SU-DHL-6 (cell line): ENCODE results near the gene IQSEC3.

Source experiments
- H2AFZ ChIP-seq: fragments of 200-600 bp; sonication (generic); 2 replicates; pipeline ENCODE4 v1.6.1; 2014; ENCODE audit warnings: low read depth, mild to moderate bottlenecking, moderate library complexity, mixed read lengths, antibody characterized with exemption, low read length; ENCODE audit not compliant: severe bottlenecking
- H3F3A ChIP-seq: fragments of 200-600 bp; shearing (Covaris generic); 2 replicates; pipeline ENCODE4 v1.6.0; 2016; ENCODE audit warnings: antibody characterized with exemption, mild to moderate bottlenecking; ENCODE audit not compliant: insufficient read depth
- H3K27ac ChIP-seq: fragments of 200-600 bp; sonication (generic); 2 replicates; pipeline ENCODE4 v1.5.1; 2016; ENCODE audit warnings: low read depth, mild to moderate bottlenecking, low read length, moderate library complexity, mixed read lengths
- H3K27me3 ChIP-seq: fragments of 200-600 bp; sonication (generic), shearing (Covaris generic); 2 replicates; pipeline ENCODE4 v1.6.0; 2014; ENCODE audit warnings: mild to moderate bottlenecking, low read length
- H3K36me3 ChIP-seq: fragments of 200-600 bp; sonication (generic); 2 replicates; pipeline ENCODE4 v1.6.1; 2014; ENCODE audit warnings: mild to moderate bottlenecking, low read length, mixed read lengths
- H3K4me2 ChIP-seq: fragments of 300-600, 200-600 bp; shearing (Covaris generic), sonication (generic); 2 replicates; pipeline ENCODE4 v1.6.0; 2014; ENCODE audit warnings: low read length, low read depth, mild to moderate bottlenecking; ENCODE audit not compliant: poor library complexity, severe bottlenecking
- H3K4me3 ChIP-seq: fragments of 200-600 bp; sonication (generic); 2 replicates; pipeline ENCODE4 v1.5.1; 2014; ENCODE audit warnings: antibody characterized with exemption, low read length, mild to moderate bottlenecking, mixed read lengths; ENCODE audit not compliant: insufficient read depth, poor library complexity, severe bottlenecking
- H3K79me2 ChIP-seq: fragments of 200-600 bp; sonication (generic); 2 replicates; pipeline ENCODE4 v1.6.1; 2014; ENCODE audit warnings: mild to moderate bottlenecking, low read length, moderate library complexity; ENCODE audit not compliant: insufficient read depth
- H3K9ac ChIP-seq: fragments of 200-600 bp; sonication (generic); 2 replicates; pipeline ENCODE4 v1.7.0; 2014; ENCODE audit warnings: mild to moderate bottlenecking, low read length
- H3K9me2 ChIP-seq: fragments of 200-600 bp; sonication (generic); replicated peaks from 2 replicates; pipeline ENCODE4 v1.6.1; 2014; ENCODE audit warnings: low read length; ENCODE audit not compliant: insufficient read depth
- H3K9me3 ChIP-seq: fragments of 200-600 bp; sonication (generic); 2 replicates; pipeline ENCODE4 v1.6.1; 2014; ENCODE audit warnings: low read length, mixed read lengths; ENCODE audit not compliant: insufficient read depth
- H4K20me1 ChIP-seq: fragments of 200-600 bp; sonication (generic); 2 replicates; pipeline ENCODE4 v1.6.1; 2014; ENCODE audit warnings: low read depth, mild to moderate bottlenecking, antibody characterized with exemption, low read length, moderate library complexity, mixed read lengths
- EZH2phosphoT487 ChIP-seq: fragments of 200-600 bp; sonication (generic), shearing (Covaris generic); conservative IDR thresholded peaks from 2 replicates; pipeline ENCODE4 v1.6.1; 2018; ENCODE audit warnings: mild to moderate bottlenecking, antibody characterized with exemption, low read length, moderate library complexity, mixed read lengths
- TF ChIP-seq, protein P1 (sequence below): fragments of 200-600 bp; sonication (generic); IDR thresholded peaks from one replicate; pipeline ENCODE4 v1.5.1; 2017; ENCODE audit warnings: antibody characterized with exemption, mild to moderate bottlenecking, low read length, moderate library complexity; ENCODE audit not compliant: insufficient read depth, poor library complexity, severe bottlenecking

IQSEC3 gene

DNA sequence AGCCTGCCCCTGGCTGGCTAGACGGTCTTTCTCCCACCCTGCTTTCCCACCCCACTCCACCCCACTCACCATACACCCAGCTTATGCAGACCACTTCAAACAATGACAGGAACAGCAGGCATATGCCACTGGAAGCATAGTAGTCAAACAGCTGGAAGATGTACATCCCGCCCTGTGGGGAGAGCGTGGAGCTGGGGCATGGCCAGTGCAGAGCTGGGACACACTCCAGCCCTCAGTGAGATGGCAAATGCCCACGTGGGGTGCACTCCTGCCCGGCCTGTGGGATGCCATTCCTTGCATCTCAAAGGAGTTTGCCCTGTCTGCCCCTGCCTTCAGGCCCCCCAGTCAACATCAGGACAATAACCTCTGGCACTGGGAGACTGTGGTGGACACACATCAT is 128.6 kb downstream of the IQSEC3 start:
- no peak overlapping the region for H3K4me3 ChIP-seq
- H3F3A ChIP-seq: no peaks in the 10 kb centered on the region
- no peak overlapping the region for H3K27ac ChIP-seq
- no peaks in the 10 kb centered on the region for H3K79me2 ChIP-seq
- no peak overlapping the region for H2AFZ ChIP-seq
- no peaks in the 10 kb centered on the region for H3K9me3 ChIP-seq
- no peaks in the 10 kb centered on the region for H4K20me1 ChIP-seq
- no peaks in the 10 kb centered on the region for H3K36me3 ChIP-seq
- H3K9ac ChIP-seq: no peak overlapping the region
- no peak overlapping the region for H3K4me2 ChIP-seq
- no peak for TF ChIP-seq EZH2phosphoT487
- TF ChIP-seq, protein P1, sequence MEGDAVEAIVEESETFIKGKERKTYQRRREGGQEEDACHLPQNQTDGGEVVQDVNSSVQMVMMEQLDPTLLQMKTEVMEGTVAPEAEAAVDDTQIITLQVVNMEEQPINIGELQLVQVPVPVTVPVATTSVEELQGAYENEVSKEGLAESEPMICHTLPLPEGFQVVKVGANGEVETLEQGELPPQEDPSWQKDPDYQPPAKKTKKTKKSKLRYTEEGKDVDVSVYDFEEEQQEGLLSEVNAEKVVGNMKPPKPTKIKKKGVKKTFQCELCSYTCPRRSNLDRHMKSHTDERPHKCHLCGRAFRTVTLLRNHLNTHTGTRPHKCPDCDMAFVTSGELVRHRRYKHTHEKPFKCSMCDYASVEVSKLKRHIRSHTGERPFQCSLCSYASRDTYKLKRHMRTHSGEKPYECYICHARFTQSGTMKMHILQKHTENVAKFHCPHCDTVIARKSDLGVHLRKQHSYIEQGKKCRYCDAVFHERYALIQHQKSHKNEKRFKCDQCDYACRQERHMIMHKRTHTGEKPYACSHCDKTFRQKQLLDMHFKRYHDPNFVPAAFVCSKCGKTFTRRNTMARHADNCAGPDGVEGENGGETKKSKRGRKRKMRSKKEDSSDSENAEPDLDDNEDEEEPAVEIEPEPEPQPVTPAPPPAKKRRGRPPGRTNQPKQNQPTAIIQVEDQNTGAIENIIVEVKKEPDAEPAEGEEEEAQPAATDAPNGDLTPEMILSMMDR: no peak
- H3K27me3 ChIP-seq: no peaks in the 10 kb centered on the region
- H3K9me2 ChIP-seq: no peaks in the 10 kb centered on the region

DNA sequence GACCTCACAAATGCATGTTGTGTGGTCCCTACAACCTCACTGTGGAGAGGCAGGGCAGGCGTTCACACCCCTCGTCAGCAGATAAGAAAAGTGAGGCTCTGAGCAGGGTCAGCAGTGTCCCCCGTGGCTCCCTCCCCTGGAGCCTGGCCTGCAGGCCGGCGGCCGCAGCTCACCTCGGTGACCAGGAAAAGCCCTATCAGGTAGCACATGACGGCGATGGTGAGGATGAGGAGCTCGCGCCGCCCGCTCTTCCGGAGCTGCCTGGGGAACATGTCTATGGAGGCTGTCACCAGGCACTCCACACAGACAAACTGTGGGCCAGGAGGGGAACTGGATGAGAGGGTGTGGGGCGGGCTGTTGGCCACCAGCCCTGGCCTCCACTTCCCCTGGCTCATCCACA is 129.4 kb downstream of the IQSEC3 start:
- Histone ChIP-seq H3K27me3 (no peaks in the 10 kb centered on the region), H3K9me2 (no peaks in the 10 kb centered on the region)

DNA sequence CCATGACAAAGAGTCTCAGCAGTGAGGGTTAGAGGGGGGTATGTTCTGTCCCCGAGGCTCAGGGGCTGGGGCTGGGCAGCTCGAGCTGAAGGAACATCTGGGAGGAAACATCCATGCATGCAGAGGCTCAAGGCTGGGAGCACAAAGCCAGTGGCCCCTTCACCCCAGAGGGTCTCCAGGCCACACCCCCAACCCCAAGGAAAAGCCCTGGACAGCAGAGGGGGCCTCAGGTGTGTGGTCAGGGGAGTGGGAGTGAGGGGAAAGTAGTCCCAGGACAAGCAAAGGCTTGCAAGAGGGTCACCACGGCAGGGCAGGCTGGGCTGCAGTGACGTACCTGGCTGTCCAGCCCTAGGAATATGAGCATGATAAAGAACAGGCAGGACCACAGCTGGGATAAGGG is 129.9 kb downstream of the IQSEC3 start:
- Histone ChIP-seq H2AFZ (no peak overlapping the region), H3K79me2 (no peaks in the 10 kb centered on the region), H3K27me3 (no peaks in the 10 kb centered on the region), H3K27ac (no peak overlapping the region), H3K9ac (no peak overlapping the region), H3K9me3 (no peaks in the 10 kb centered on the region), H3K4me2 (no peak overlapping the region), H3K36me3 (no peaks in the 10 kb centered on the region), H3F3A (no peaks in the 10 kb centered on the region), H4K20me1 (no peaks in the 10 kb centered on the region), H3K9me2 (no peaks in the 10 kb centered on the region), H3K4me3 (no peak overlapping the region)
- TF ChIP-seq EZH2phosphoT487: no peak

More for the DNA sequence above, 129.4 kb downstream of the IQSEC3 start:
- no peak overlapping the region for H3K9ac ChIP-seq
- no peak overlapping the region for H2AFZ ChIP-seq
- no peaks in the 10 kb centered on the region for H3K79me2 ChIP-seq
- H3K27ac ChIP-seq: no peak overlapping the region
- H3K4me3 ChIP-seq: no peak overlapping the region
- no peaks in the 10 kb centered on the region for H3F3A ChIP-seq
- TF ChIP-seq, protein P1: no peak
- no peak for TF ChIP-seq EZH2phosphoT487
- no peaks in the 10 kb centered on the region for H3K36me3 ChIP-seq
- no peak overlapping the region for H3K4me2 ChIP-seq
- H4K20me1 ChIP-seq: no peaks in the 10 kb centered on the region
- no peaks in the 10 kb centered on the region for H3K9me3 ChIP-seq

DNA sequence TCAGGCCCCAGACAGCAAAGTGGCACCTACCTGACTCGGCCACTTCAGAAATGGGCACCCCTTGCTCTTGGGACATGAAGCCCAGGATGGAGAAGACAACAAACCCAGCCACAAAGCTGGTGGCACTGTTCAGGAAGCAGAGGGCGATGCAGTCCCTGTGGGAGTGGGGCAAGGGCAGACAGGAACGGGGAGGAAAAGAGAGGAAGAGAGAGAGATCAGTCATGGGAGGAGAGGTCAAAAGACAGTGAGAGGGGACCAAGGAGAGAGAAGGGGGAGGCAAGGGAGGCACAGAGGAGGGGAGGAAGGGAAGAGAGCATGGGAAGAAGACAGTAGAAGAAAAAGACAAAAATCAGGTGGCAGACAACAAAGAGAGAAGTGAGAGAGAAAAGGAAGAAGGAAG is 130.8 kb downstream of the IQSEC3 start:
- no peak for TF ChIP-seq EZH2phosphoT487
- TF ChIP-seq, protein P1: no peak
- Histone ChIP-seq H4K20me1 (no peaks in the 10 kb centered on the region), H3K9me2 (no peaks in the 10 kb centered on the region), H3K79me2 (no peaks in the 10 kb centered on the region), H2AFZ (no peak overlapping the region), H3K27ac (no peak overlapping the region), H3K27me3 (no peaks in the 10 kb centered on the region), H3K4me2 (no peak overlapping the region), H3K9me3 (no peaks in the 10 kb centered on the region), H3K4me3 (no peak overlapping the region), H3F3A (no peaks in the 10 kb centered on the region), H3K9ac (no peak overlapping the region), H3K36me3 (no peaks in the 10 kb centered on the region)
